Colonic mucosa (tissue), 4 donors: ENCODE results near the gene SYNE1. TPM values are rescaled to one million over a fixed set of nuclear protein-coding genes. Genes with fewer than 3 reads are reported as not detected.

Source experiments
- DNase-seq: peaks from one replicate; pipeline ENCODE4 v3.0.0-alpha.2; 2020
- H3K27ac ChIP-seq: fragments of 200-600 bp; one replicate; pipeline ENCODE4 v1.8.0; 2021
- H3K27me3 ChIP-seq: fragments of 200-600 bp; one replicate; pipeline ENCODE4 v1.8.0; 2021
- H3K36me3 ChIP-seq: fragments of 200-600 bp; one replicate; pipeline ENCODE4 v1.8.0; 2021
- H3K4me1 ChIP-seq: fragments of 200-600 bp; one replicate; pipeline ENCODE4 v1.8.0; 2021; ENCODE audit warnings: mild to moderate bottlenecking
- H3K4me3 ChIP-seq: fragments of 200-600 bp; one replicate; pipeline ENCODE4 v1.8.0; 2021
- H3K9ac ChIP-seq, 2 donors: one replicate each; pipeline ENCODE4 v1.7.0; 2013; ENCODE audit warnings: control low read depth in 2 of 2, low read depth in 2 of 2, low read length in 2 of 2
- H3K9me3 ChIP-seq: fragments of 200-600 bp; one replicate; pipeline ENCODE4 v1.8.0; 2021
- CTCF ChIP-seq: fragments of 200-600 bp; IDR thresholded peaks from one replicate; pipeline ENCODE4 v1.8.0; 2022; ENCODE audit warnings: antibody characterized with exemption, mild to moderate bottlenecking
- intact Hi-C: fragments of 100-400 bp; cut with DNase I; formaldehyde crosslinking; loops from one replicate; pipeline ENCODE4 v1.14.1; 2022
- total RNA-seq, 2 donors: library from RNA; stranded (reverse); fragmentation: NEBNext Ultra II Directional in 1 of 2; extraction: Animal tissue kit (Norgen Biotek cat#: 25700) in 1 of 2; gene quantifications; one replicate each; pipeline ENCODE4 v1.2.1, GENCODE V29; 2021
- donor health status: healthy.
- donor health status: DM: no; HTN: no; CAD: no.
- donor health status: DM: no; HTN: no; CAD: no.

Gene SYNE1
- total RNA-seq, 2 donors from 2014 or later: 11.6 to 23.7 TPM

- Histone ChIP-seq H3K9ac (no peak overlapping the region), H3K9me3 (no peaks in the 10 kb centered on the region), H3K36me3 (no peaks in the 10 kb centered on the region), H3K4me3 (no peak overlapping the region), H3K27me3 (no peaks in the 10 kb centered on the region), H3K4me1 (no peaks in the 10 kb centered on the region), H3K27ac (peak overlapping the region; percentile 68)
- TF ChIP-seq CTCF: no peak
- DNase-seq: no peak
- intact Hi-C loops: no loop called here
Measured at GRCh38 chr6:152130441-152130840, 506.7 kb downstream of the SYNE1 start.

GRCh38 chr6:152129691-152130151 is 507.4 kb downstream of the SYNE1 start:
- H3K27ac ChIP-seq: peak overlapping the region; percentile 68

GRCh38 chr6:152127432-152128165 is 509.6 kb downstream of the SYNE1 start:
- Histone ChIP-seq H3K27me3 (no peaks in the 10 kb centered on the region), H3K4me1 (no peaks in the 10 kb centered on the region), H3K9ac (no peak overlapping the region), H3K27ac (no peak overlapping the region), H3K36me3 (no peaks in the 10 kb centered on the region), H3K9me3 (no peaks in the 10 kb centered on the region), H3K4me3 (no peak overlapping the region)
- intact Hi-C loops: loop anchor here (10.0 kb wide), 1 partner anchor 453 kb away; no protein-coding TSS in a partner anchor
- no peak for DNase-seq
- no peak for TF ChIP-seq CTCF

More at GRCh38 chr6:152129691-152130151, 507.4 kb downstream of the SYNE1 start:
- no peak for DNase-seq
- no peaks in the 10 kb centered on the region for H3K36me3 ChIP-seq
- no peaks in the 10 kb centered on the region for H3K9me3 ChIP-seq
- peak overlapping the region; percentile 14 for H3K4me3 ChIP-seq
- H3K9ac ChIP-seq: peak overlapping the region in 1 of 2 donors; percentile 49
- intact Hi-C loops: loop anchor here (10.0 kb wide), 1 partner anchor 455 kb away; no protein-coding TSS in a partner anchor
- no peaks in the 10 kb centered on the region for H3K4me1 ChIP-seq
- H3K27me3 ChIP-seq: no peaks in the 10 kb centered on the region
- no peak for TF ChIP-seq CTCF

- Histone ChIP-seq H3K4me1 (no peaks in the 10 kb centered on the region), H3K27me3 (no peaks in the 10 kb centered on the region), H3K9me3 (no peaks in the 10 kb centered on the region), H3K36me3 (no peaks in the 10 kb centered on the region), H3K9ac (no peak overlapping the region), H3K27ac (no peak overlapping the region), H3K4me3 (no peak overlapping the region)
- DNase-seq: no peak
- TF ChIP-seq CTCF: peak; percentile 55
- intact Hi-C loops: loop anchor here (5.0 to 10.0 kb wide), 2 partner anchors 357 to 450 kb away; no protein-coding TSS in a partner anchor
Measured at GRCh38 chr6:152124429-152125074, 512.6 kb downstream of the SYNE1 start.

- H3K27me3 ChIP-seq: no peaks in the 10 kb centered on the region
- intact Hi-C loops: loop anchor here (5.0 to 10.0 kb wide), 2 partner anchors 356 to 448 kb away; no protein-coding TSS in a partner anchor
- H3K9me3 ChIP-seq: no peaks in the 10 kb centered on the region
- no peak overlapping the region for H3K4me3 ChIP-seq
- H3K9ac ChIP-seq: no peak overlapping the region
- H3K27ac ChIP-seq: no peak overlapping the region
- no peak for DNase-seq
- no peaks in the 10 kb centered on the region for H3K4me1 ChIP-seq
- H3K36me3 ChIP-seq: no peaks in the 10 kb centered on the region
- no peak for TF ChIP-seq CTCF
Measured at GRCh38 chr6:152123076-152123475, 514.1 kb downstream of the SYNE1 start.
